IgD-negative memory B cell (primary cell): ENCODE measurements around the gene ADM2. TPM values are rescaled to one million over a fixed set of nuclear protein-coding genes. Genes with fewer than 3 reads are reported as not detected.

Experiments used
- H3K27ac Mint-ChIP-seq, 3 donors: one replicate each; pipeline ENCODE4 v1.8.0; 2020 to 2022; ENCODE audit warnings: mild to moderate bottlenecking in 3 of 3, mixed read lengths in 3 of 3, moderate library complexity in 1 of 3
- H3K27me3 Mint-ChIP-seq: one replicate; pipeline ENCODE4 v1.8.0; 2021; ENCODE audit warnings: mixed read lengths
- H3K36me3 Mint-ChIP-seq: one replicate; pipeline ENCODE4 v1.8.0; 2020; ENCODE audit warnings: mild to moderate bottlenecking, mixed read lengths
- H3K4me1 Mint-ChIP-seq, 3 donors: one replicate each; pipeline ENCODE4 v1.8.0; 2020 to 2022; ENCODE audit warnings: mixed read lengths in 3 of 3, mild to moderate bottlenecking in 1 of 3
- H3K4me3 Mint-ChIP-seq, 4 donors: one replicate each; pipeline ENCODE4 v1.8.0; 2020 to 2022; ENCODE audit warnings: mild to moderate bottlenecking in 4 of 4, mixed read lengths in 4 of 4, moderate library complexity in 3 of 4
- H3K9me3 Mint-ChIP-seq, 3 donors: one replicate each; pipeline ENCODE4 v1.8.0; 2020 to 2021; ENCODE audit warnings: mixed read lengths in 3 of 3, mild to moderate bottlenecking in 1 of 3
- polyA plus RNA-seq: library from polyadenylated mRNA; unstranded; fragments of 300-500 nt; fragmentation: Illumina TruSeq; gene quantifications from one replicate; pipeline ENCODE4 v1.2.3, GENCODE V29; 2021

The ADM2 gene
- polyA plus RNA-seq, 1 donor from 2014 or later: 1.5 TPM

DNA sequence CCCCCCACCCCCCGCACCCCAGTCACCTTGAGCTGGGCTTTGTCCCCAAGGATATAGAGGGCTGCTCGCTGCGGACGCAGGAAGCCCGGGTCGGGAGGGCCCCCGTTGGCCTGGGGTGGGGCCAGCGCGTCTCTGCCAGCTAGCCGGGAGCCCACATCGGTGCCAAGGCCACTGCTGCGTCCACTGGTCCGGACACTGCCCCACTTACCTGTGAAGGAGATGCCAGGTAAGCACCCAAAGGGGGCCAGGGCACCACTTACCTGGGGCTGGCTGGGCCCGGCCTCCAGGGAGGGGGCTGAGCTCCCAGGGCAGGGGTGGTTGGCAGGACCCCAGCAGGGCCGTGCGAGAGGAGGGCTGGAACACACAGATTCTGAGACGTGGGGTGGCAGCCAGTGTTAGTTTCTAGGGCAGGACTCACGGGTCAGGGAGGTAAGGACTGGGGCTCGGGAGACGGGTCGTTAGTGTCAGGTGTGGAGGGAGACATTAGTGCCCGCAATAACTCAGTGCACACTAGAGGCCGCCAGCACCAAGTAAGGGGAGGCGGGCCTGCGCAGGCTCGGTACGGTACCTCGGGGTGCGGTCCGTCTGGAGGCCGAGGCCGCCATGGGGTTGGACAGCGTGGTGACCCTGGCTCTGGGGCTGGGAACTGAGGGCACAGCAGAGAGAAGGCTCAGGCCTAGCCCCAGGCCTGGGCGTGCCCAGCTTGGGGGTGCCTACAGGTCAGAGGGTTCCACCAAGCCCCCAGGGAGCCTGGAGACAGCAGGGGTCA lies 24.7 kb upstream of the ADM2 start:
- Mint-ChIP-seq H3K27ac (peak overlapping the region in 2 of 3 donors; percentile 56 to 86), H3K4me1 (peaks cover 0 to 5% (median 1%) of the 10 kb centered on the region in 3 donors), H3K4me3 (no peak overlapping the region), H3K27me3 (no peaks in the 10 kb centered on the region), H3K9me3 (no peaks in the 10 kb centered on the region), H3K36me3 (peaks cover 2% of the 10 kb centered on the region)

GRCh38 chr22:50459016-50459415 lies 22.3 kb upstream of the ADM2 start:
- no peak overlapping the region for H3K4me3 Mint-ChIP-seq
- H3K27ac Mint-ChIP-seq: no peak overlapping the region
- peaks cover 3% of the 10 kb centered on the region for H3K36me3 Mint-ChIP-seq
- H3K9me3 Mint-ChIP-seq: no peaks in the 10 kb centered on the region
- H3K27me3 Mint-ChIP-seq: no peaks in the 10 kb centered on the region
- H3K4me1 Mint-ChIP-seq: peaks cover 0 to 6% (median 0%) of the 10 kb centered on the region in 3 donors

DNA sequence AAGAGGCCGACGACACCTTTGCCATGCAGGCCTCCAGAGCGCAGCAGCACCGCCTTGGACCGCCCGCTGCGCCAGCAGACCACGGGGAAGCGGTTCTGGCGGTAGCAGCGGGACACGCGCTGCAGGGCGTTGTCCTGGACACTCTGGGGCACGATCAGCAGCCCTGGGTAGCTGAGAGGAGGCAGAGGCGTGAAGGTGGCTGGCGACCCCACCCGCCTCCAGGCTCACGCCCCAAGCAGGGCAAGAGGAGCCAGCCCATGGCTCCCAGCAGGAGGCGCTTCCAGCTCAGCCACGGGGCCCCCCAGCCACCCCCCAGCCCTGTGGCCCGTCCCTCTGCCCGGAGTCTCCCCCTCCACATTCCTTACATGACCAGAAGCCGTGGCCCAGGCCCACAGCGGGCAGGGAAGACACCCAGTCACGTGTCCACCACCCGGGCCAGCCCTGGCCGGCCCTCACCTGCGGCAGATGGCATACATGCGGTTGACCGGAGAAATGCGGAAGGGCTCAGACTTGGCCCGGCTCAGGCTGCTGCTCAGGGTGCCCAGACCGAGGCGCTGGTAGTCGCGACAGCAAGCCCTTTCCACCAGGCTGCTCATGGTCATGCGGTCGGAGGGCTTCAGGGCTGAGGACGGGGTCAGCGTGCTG lies 21.7 kb upstream of the ADM2 start:
- Mint-ChIP-seq H3K4me1 (peaks cover 0 to 6% (median 0%) of the 10 kb centered on the region in 3 donors), H3K4me3 (no peak overlapping the region), H3K27me3 (no peaks in the 10 kb centered on the region), H3K27ac (peak overlapping the region in 1 of 3 donors; percentile 59), H3K9me3 (no peaks in the 10 kb centered on the region), H3K36me3 (peaks cover 2% of the 10 kb centered on the region)

DNA sequence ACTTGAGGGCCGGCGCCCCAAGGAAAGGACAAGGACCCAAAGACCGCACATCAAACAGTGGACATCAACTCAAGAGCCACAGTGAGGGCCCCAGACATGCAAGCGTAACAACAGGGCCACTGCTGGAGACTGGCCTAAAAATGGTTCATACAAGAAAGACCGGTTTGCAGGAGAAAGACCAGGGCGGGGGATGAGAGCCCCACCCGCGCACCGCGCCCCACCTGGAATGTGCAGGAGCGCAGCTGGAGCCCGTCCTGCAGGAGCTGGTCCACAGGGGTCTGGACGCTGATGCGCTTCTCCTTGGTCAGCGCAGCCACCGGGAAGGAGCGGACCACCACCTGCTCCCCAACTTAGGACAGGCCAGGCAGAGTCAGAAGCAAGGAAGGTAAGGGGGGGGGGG lies 20.4 kb upstream of the ADM2 start:
- Mint-ChIP-seq H3K27ac (peak overlapping the region in 2 of 3 donors; percentile 58 to 85), H3K36me3 (peaks cover 2% of the 10 kb centered on the region), H3K9me3 (no peaks in the 10 kb centered on the region), H3K27me3 (no peaks in the 10 kb centered on the region), H3K4me3 (no peak overlapping the region), H3K4me1 (peaks cover 0 to 6% (median 0%) of the 10 kb centered on the region in 3 donors)

DNA sequence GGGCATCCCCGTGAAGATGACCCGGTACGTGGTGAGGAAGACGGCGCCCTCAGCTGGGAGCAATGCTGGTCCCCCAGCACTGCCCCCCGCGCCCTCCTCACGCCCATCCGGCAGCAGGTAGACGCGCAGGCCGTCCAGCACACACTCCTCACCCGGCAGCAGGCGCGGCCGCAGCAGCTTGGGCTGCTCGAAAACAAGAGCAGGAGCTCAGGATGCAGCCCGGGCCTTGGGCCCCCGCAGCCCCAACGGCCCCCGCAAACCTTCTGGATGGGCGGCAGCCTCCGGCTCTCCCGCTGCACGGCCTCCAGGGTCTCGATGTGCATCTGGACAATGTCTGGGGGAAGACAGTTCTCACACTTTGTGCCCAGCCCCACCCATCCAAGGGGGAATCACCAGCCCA lies 19.8 kb upstream of the ADM2 start:
- Mint-ChIP-seq H3K27me3 (no peaks in the 10 kb centered on the region), H3K4me1 (peaks cover 0 to 6% (median under 1%) of the 10 kb centered on the region in 3 donors), H3K4me3 (no peak overlapping the region), H3K27ac (no peak overlapping the region), H3K36me3 (peaks cover 2% of the 10 kb centered on the region), H3K9me3 (no peaks in the 10 kb centered on the region)

- H3K4me1 Mint-ChIP-seq: peaks cover 3 to 5% (median 4%) of the 10 kb centered on the region in 3 donors
- no peaks in the 10 kb centered on the region for H3K9me3 Mint-ChIP-seq
- peaks cover 2% of the 10 kb centered on the region for H3K36me3 Mint-ChIP-seq
- no peak overlapping the region for H3K4me3 Mint-ChIP-seq
- no peak overlapping the region for H3K27ac Mint-ChIP-seq
- H3K27me3 Mint-ChIP-seq: no peaks in the 10 kb centered on the region
Measured at GRCh38 chr22:50461979-50462540, 19.3 kb upstream of the ADM2 start.

- Mint-ChIP-seq H3K36me3 (peaks cover 2% of the 10 kb centered on the region), H3K27ac (peak overlapping the region in 1 of 3 donors; percentile 80), H3K4me3 (peak overlapping the region in 2 of 4 donors; percentile 40 to 43)
Measured at GRCh38 chr22:50463188-50463900, 18.0 kb upstream of the ADM2 start.

GRCh38 chr22:50464451-50464850 lies 16.9 kb upstream of the ADM2 start:
- H3K27me3 Mint-ChIP-seq: no peaks in the 10 kb centered on the region
- peak overlapping the region in 1 of 4 donors; percentile 33 for H3K4me3 Mint-ChIP-seq
- peaks cover 9 to 15% (median 11%) of the 10 kb centered on the region in 3 donors for H3K4me1 Mint-ChIP-seq
- H3K9me3 Mint-ChIP-seq: no peaks in the 10 kb centered on the region
- no peak overlapping the region for H3K27ac Mint-ChIP-seq
- H3K36me3 Mint-ChIP-seq: peaks cover 2% of the 10 kb centered on the region

More at GRCh38 chr22:50463188-50463900, 18.0 kb upstream of the ADM2 start:
- Mint-ChIP-seq H3K27me3 (no peaks in the 10 kb centered on the region), H3K4me1 (peaks cover 1 to 5% (median 4%) of the 10 kb centered on the region in 3 donors), H3K9me3 (no peaks in the 10 kb centered on the region)

DNA sequence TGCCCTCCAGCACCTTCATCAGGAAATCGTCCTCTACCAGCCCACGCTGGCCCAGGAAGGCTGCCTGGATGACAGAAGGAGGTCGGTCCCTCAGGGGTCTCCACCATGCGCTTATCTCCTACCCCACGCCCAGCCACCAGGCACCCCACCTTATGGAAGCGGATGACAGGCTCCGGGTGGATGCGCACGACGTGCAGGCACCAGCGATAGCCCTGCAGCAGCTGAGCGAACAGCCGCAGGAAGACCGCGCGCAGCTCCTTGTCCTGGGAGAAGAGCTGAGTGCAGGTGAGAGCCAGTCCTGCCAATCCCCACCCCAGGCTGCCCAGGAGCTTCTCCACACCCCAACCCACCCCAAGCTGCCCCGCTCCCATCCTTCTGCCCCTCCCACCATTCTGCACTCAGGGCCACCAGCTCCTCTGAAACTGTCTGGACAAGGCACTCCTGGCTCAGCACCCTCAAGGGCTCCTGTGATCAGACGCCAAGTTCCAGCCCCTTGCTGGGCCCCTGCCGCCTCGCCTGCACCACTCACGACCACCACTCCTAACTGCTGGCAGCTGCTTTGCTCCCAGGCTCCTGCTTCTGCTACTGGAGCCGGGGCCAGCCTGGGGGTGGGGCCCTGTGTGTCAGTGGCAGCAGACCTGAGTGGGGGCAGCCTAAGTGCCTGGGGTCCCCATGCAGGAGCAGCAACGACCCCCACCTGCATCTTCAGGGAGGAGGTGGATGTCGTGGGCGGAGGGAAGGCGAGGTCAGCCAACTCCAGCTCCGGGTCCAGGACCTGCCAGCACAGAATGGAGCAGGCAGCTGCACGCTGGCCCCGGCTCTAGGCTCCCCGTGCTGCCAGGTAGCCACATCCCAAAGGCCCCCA lies 16.0 kb upstream of the ADM2 start:
- peak overlapping the region in 1 of 3 donors; percentile 56 for H3K27ac Mint-ChIP-seq
- peaks cover 2% of the 10 kb centered on the region for H3K36me3 Mint-ChIP-seq
- H3K4me1 Mint-ChIP-seq: peaks cover 15 to 18% (median 17%) of the 10 kb centered on the region in 3 donors
- H3K27me3 Mint-ChIP-seq: no peaks in the 10 kb centered on the region
- no peaks in the 10 kb centered on the region for H3K9me3 Mint-ChIP-seq
- peak overlapping the region in 1 of 4 donors; percentile 33 for H3K4me3 Mint-ChIP-seq

- Mint-ChIP-seq H3K4me1 (peaks cover 20 to 33% (median 27%) of the 10 kb centered on the region in 3 donors), H3K27ac (peak overlapping the region in 2 of 3 donors; percentile 53 to 89), H3K4me3 (peak overlapping the region in 1 of 4 donors; percentile 80), H3K27me3 (no peaks in the 10 kb centered on the region), H3K36me3 (peaks cover 2% of the 10 kb centered on the region), H3K9me3 (no peaks in the 10 kb centered on the region)
Measured at GRCh38 chr22:50467341-50467740, 14.0 kb upstream of the ADM2 start.

GRCh38 chr22:50467773-50468440 lies 13.4 kb upstream of the ADM2 start:
- Mint-ChIP-seq H3K4me1 (peaks cover 20 to 37% (median 30%) of the 10 kb centered on the region in 3 donors), H3K4me3 (peak overlapping the region in 3 of 4 donors; percentile 41 to 87 (median 86))

DNA sequence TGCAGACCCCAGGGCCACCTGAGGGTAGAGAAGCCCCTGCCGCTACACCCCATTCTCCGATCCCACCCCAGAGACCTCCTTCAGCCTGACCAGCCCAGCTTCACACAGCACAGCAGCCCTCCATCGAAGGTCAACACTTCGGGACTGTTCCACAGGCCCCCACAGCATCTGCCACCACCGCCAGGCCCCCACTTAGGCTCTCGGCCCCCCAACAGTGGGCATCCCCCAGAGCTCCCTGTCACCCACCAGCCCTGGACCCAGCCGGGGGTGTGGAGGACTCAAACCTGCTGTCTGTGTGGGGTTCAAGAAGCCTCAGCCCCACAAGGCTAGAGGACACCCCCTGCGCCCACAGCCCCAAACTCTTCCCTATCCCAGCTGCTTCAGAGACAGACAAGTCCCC lies 12.7 kb upstream of the ADM2 start:
- H3K36me3 Mint-ChIP-seq: peaks cover 4% of the 10 kb centered on the region
- H3K9me3 Mint-ChIP-seq: no peaks in the 10 kb centered on the region
- H3K27ac Mint-ChIP-seq: peak overlapping the region; percentile 94 to 98 (median 94)
- peak overlapping the region in 3 of 4 donors; percentile 58 to 87 (median 86) for H3K4me3 Mint-ChIP-seq
- H3K27me3 Mint-ChIP-seq: no peaks in the 10 kb centered on the region
- peaks cover 26 to 44% (median 36%) of the 10 kb centered on the region in 3 donors for H3K4me1 Mint-ChIP-seq

More at GRCh38 chr22:50467773-50468440, 13.4 kb upstream of the ADM2 start:
- peaks cover 3% of the 10 kb centered on the region for H3K36me3 Mint-ChIP-seq
- H3K9me3 Mint-ChIP-seq: no peaks in the 10 kb centered on the region
- no peaks in the 10 kb centered on the region for H3K27me3 Mint-ChIP-seq
- peak overlapping the region in 2 of 3 donors; percentile 94 to 98 for H3K27ac Mint-ChIP-seq
